Ectodermal cell (in vitro differentiated cells): ENCODE data around the gene LRRC58.
"Not testable (repeated sequence)": the region's sequence is repeated elsewhere in the genome, so short reads cannot be mapped to it uniquely, and the experiment has no call there.

Experiments used
- H3K27ac ChIP-seq: 2 replicates; pipeline ENCODE4 v1.7.0; 2013; ENCODE audit warnings: mild to moderate bottlenecking, low read depth, low read length; ENCODE audit not compliant: insufficient read depth, poor library complexity, severe bottlenecking
- H3K27me3 ChIP-seq: 2 replicates; pipeline ENCODE4 v1.7.0; 2013; ENCODE audit warnings: mild to moderate bottlenecking, low read length; ENCODE audit not compliant: insufficient read depth, control insufficient read depth, poor library complexity, severe bottlenecking
- H3K36me3 ChIP-seq: one replicate; pipeline ENCODE4 v1.7.0; 2013; ENCODE audit warnings: low read length; ENCODE audit not compliant: control insufficient read depth, insufficient read depth
- H3K4me1 ChIP-seq: one replicate; pipeline ENCODE4 v1.7.0; 2013; ENCODE audit warnings: low read length; ENCODE audit not compliant: control insufficient read depth, insufficient read depth
- H3K4me3 ChIP-seq: 2 replicates; pipeline ENCODE4 v1.7.0; 2013; ENCODE audit warnings: low read depth, low read length, control low read depth; ENCODE audit not compliant: insufficient read depth
- H3K9me3 ChIP-seq: 2 replicates; pipeline ENCODE4 v1.7.0; 2013; ENCODE audit warnings: mild to moderate bottlenecking, low read length, moderate library complexity; ENCODE audit not compliant: control insufficient read depth
- WGBS, 2 experiments: methylation state at CpG; one replicate each; pipeline ENCODE4 v1.1.7; 2013; ENCODE audit warnings: missing lambda C conversion rate in 2 of 2; 5-methylcytosine and 5-hydroxymethylcytosine counted together

Gene LRRC58

GRCh38 chr3:120344349-120344748, 4.8 kb downstream of the LRRC58 start:
- Histone ChIP-seq H3K36me3 (peaks cover 10% of the 10 kb centered on the region), H3K27ac (no peak overlapping the region), H3K9me3 (no peaks in the 10 kb centered on the region), H3K4me3 (no peak overlapping the region), H3K4me1 (no peaks in the 10 kb centered on the region), H3K27me3 (peaks cover 5% of the 10 kb centered on the region)
- WGBS, 2 experiments, result 96 to 100% methylated on average over 1 of the region's 1 CpG

DNA sequence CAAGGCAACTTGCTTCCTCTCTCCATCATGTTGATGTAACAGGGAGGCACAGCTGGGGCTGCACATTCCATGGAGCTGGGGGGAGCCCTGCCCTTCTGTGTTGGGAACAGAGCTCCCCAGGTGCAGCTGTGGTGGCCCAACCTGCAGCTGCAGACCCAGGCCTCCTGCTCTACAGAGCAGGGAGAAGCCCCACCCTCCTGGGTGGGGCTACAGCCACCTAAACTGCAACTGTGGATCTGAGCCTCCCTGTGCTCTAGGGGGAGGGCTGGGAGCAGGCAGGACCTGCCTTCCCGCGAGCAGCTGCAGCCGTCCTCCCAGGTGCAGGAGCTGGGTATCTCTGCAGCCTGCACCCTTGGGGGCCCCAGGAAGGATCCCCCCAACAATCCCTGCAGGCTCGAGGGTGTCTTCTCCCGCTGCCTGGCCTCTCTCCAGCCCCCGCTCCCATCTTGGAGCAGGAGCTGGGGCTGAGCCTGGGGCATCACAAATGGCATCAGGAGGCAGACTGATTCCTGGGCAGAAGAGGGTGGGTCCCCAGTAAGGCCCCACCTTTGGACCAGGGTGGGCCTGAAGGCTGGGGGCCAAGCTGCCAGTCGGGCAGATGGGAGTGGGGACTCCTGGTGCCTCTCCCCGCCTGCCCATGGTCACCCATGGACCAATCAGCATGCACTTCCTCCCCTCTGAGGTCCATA, 7.4 kb downstream of the LRRC58 start:
- no peak overlapping the region for H3K27ac ChIP-seq
- H3K36me3 ChIP-seq, result peaks cover 10% of the 10 kb centered on the region
- H3K4me3 ChIP-seq, result no peak overlapping the region
- no peaks in the 10 kb centered on the region for H3K4me1 ChIP-seq
- no peaks in the 10 kb centered on the region for H3K9me3 ChIP-seq
- WGBS, 2 experiments, result 78 to 82% methylated on average over 8 of the region's 8 CpGs
- no peaks in the 10 kb centered on the region for H3K27me3 ChIP-seq

GRCh38 chr3:120339362-120339761, 9.8 kb downstream of the LRRC58 start:
- Histone ChIP-seq H3K36me3 (peaks cover 15% of the 10 kb centered on the region), H3K27me3 (no peaks in the 10 kb centered on the region), H3K4me3 (no peak overlapping the region), H3K9me3 (no peaks in the 10 kb centered on the region), H3K27ac (no peak overlapping the region), H3K4me1 (no peaks in the 10 kb centered on the region)
- 95 to 100% methylated on average over 1 to 3 of the region's 3 CpGs for WGBS, 2 experiments

- Histone ChIP-seq H3K27me3 (no peaks in the 10 kb centered on the region), H3K36me3 (peaks cover 9% of the 10 kb centered on the region), H3K27ac (no peak overlapping the region), H3K9me3 (no peaks in the 10 kb centered on the region), H3K4me1 (no peaks in the 10 kb centered on the region), H3K4me3 (no peak overlapping the region)
- 92 to 94% methylated on average over 1 of the region's 1 CpG for WGBS, 2 experiments
These were observed 10.6 kb downstream of the LRRC58 start for GRCh38 chr3:120338517-120338916.

GRCh38 chr3:120332646-120333045, 16.5 kb downstream of the LRRC58 start:
- no peak overlapping the region for H3K4me3 ChIP-seq
- no peaks in the 10 kb centered on the region for H3K27me3 ChIP-seq
- H3K36me3 ChIP-seq, result peaks cover 6% of the 10 kb centered on the region
- no peaks in the 10 kb centered on the region for H3K4me1 ChIP-seq
- no peaks in the 10 kb centered on the region for H3K9me3 ChIP-seq
- no peak overlapping the region for H3K27ac ChIP-seq
- 93% methylated on average over 7 of the region's 8 CpGs for WGBS, 2 experiments

GRCh38 chr3:120331076-120331475, 18.1 kb downstream of the LRRC58 start:
- Histone ChIP-seq H3K27me3 (no peaks in the 10 kb centered on the region), H3K36me3 (peaks cover 6% of the 10 kb centered on the region), H3K4me1 (no peaks in the 10 kb centered on the region), H3K27ac (no peak overlapping the region), H3K4me3 (no peak overlapping the region), H3K9me3 (no peaks in the 10 kb centered on the region)
- WGBS, 2 experiments, result 92 to 96% methylated on average over 2 of the region's 2 CpGs

- Histone ChIP-seq H3K36me3 (no peaks in the 10 kb centered on the region), H3K9me3 (no peaks in the 10 kb centered on the region), H3K4me1 (no peaks in the 10 kb centered on the region), H3K27me3 (no peaks in the 10 kb centered on the region), H3K27ac (no peak overlapping the region), H3K4me3 (no peak overlapping the region)
- 93 to 100% methylated on average over 2 of the region's 2 CpGs for WGBS, 2 experiments
These were observed 22.4 kb downstream of the LRRC58 start for GRCh38 chr3:120326784-120327183.

- H3K4me1 ChIP-seq, result no peaks in the 10 kb centered on the region
- H3K4me3 ChIP-seq, result no peak overlapping the region
- H3K27me3 ChIP-seq, result no peaks in the 10 kb centered on the region
- no peaks in the 10 kb centered on the region for H3K36me3 ChIP-seq
- no peak overlapping the region for H3K27ac ChIP-seq
- H3K9me3 ChIP-seq, result no peaks in the 10 kb centered on the region
- WGBS, 2 experiments, result 87 to 100% methylated on average over 1 of the region's 1 CpG
These were observed 25.0 kb downstream of the LRRC58 start for GRCh38 chr3:120324190-120324589.

DNA sequence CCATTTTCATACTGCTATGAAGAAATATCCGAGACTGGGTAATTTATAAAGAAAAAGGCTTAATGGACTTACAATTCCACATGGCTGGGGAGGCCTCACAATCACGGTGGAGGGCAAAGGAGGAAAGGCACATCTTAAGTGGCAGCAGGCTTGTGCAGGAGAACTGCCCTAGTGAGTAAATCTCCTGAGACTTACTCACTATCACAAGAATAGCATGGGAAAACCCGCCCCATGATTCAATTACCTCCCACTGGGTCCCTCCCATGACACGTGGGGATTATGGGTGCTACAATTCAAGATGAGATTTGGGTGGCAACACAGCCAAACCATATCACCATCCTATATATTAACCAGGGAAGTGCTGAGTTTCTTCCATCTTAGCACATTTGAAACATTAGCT, 25.4 kb downstream of the LRRC58 start:
- not testable (repeated sequence) for H3K36me3 ChIP-seq
- 81 to 84% methylated on average over 4 of the region's 4 CpGs for WGBS, 2 experiments

GRCh38 chr3:120311863-120312794, 37.0 kb downstream of the LRRC58 start:
- no peak overlapping the region for H3K4me3 ChIP-seq
- H3K4me1 ChIP-seq, result no peaks in the 10 kb centered on the region
- no peaks in the 10 kb centered on the region for H3K9me3 ChIP-seq
- 94 to 96% methylated on average over 24 of the region's 24 CpGs for WGBS, 2 experiments
- no peaks in the 10 kb centered on the region for H3K27me3 ChIP-seq
- H3K36me3 ChIP-seq, result no peaks in the 10 kb centered on the region
- no peak overlapping the region for H3K27ac ChIP-seq

More for the DNA sequence above, 25.4 kb downstream of the LRRC58 start:
- not testable (repeated sequence) for H3K4me3 ChIP-seq, H3K27me3 ChIP-seq, H3K4me1 ChIP-seq, H3K9me3 ChIP-seq, H3K27ac ChIP-seq
